ENCODE measurements around the gene PASK. TPM values are rescaled to one million over a fixed set of nuclear protein-coding genes. Genes with fewer than 3 reads are reported as not detected.
"Not testable (repeated sequence)": the region's sequence is repeated elsewhere in the genome, so short reads cannot be mapped to it uniquely, and the experiment has no call there.

Gene PASK
- total RNA-seq, 2 experiments from 2014 or later: 55.5 to 62.0 TPM

DNA sequence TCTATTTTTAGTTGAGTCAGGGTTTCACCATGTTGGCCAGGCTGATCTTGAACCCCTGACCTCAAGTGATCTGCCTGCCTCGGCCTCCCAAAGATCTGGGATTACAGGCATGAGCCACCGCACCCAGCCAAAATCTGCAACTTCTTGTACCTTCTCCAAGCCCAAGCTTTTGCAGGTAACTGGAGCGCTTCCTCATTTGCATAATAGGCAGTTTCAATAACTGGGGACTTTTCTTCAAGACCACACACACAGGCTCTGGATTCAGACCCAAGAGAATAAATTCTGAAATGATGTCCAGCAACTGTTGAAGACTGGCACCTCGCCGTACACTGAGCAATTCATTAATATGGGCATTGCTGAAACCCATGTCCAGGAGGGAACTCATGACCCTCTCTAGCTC lies 50.0 kb downstream of the PASK start:
- Mint-ChIP-seq H3K4me1 (peaks cover 75% of the 10 kb centered on the region), H3K36me3 (ENCODE audit: low read depth) (peaks cover 50% of the 10 kb centered on the region), H3K4me3 (no peak overlapping the region), H3K9me3 (no peaks in the 10 kb centered on the region), H3K27me3 (no peaks in the 10 kb centered on the region), H3K27ac (no peak overlapping the region)
- CTCF ChIA-PET: no interaction called here
- DNase-seq: no peak
- POLR2A ChIA-PET: interaction anchor here (0.6 kb wide), 1 partner anchor 114 kb away, joined by 3 read pairs; no protein-coding TSS in a partner anchor

DNA sequence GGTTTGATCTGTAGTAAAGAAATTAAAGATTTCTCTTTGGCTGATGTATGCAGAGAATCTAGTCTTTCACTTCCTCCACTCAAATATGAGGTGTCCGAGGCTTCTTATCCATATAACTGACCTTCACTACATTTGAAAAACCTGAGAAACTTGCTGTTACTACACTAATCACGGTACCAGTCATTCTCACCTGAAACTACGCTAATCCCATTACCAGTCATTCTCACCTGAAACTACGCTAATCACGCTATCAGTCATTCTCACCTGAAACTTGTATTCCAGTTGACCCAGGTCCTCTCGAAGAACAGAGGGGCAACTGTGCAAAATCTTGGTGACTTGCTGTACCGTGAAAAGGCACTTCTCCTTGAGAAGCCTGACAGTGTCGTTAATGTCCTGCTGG lies 52.3 kb downstream of the PASK start:
- Mint-ChIP-seq H3K27ac (peak overlapping the region; percentile 26), H3K36me3 (ENCODE audit: low read depth) (peaks cover 58% of the 10 kb centered on the region), H3K4me3 (no peak overlapping the region), H3K27me3 (no peaks in the 10 kb centered on the region), H3K4me1 (peaks cover 64% of the 10 kb centered on the region), H3K9me3 (no peaks in the 10 kb centered on the region)
- POLR2A ChIA-PET: no interaction called here
- no peak for DNase-seq
- CTCF ChIA-PET: no interaction called here

DNA sequence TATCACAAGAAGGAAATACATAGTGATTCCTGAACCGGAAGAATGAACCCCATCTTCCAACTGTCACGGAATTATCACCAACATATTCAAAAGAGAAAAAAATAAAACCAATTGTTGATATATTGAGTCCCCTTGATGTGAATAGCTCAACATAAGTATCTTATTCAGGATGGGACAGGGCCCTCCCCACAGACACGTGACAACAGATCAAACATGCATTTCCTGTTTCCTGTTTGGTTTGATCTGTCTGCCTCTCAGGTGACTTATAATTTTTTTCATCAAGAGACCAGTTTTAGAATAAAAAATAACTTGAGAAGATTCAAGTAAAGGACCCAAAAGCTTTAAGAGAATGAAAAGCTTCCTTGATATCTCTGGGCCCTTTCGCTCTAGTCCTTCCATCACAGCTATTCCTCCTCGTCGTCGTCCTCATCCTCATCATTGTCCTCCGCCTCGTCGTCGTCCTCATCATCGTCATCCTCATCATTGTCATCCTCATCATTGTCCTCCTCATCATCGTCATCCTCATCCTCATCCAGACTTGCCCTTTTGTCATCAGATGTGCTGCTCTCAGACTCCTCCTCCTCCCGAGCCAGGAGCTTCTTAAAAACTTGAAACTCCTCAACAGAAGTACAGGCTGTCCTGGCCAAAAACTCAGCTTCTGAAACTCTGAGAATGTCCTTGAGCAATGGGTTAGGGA lies 53.5 kb downstream of the PASK start:
- POLR2A ChIA-PET: no interaction called here
- CTCF ChIA-PET: interaction anchor here (0.5 to 0.8 kb wide), 2 partner anchors 18 to 138 kb away, joined by 3 read pairs; no protein-coding TSS in a partner anchor
- peaks cover 60% of the 10 kb centered on the region for H3K36me3 Mint-ChIP-seq (ENCODE audit: low read depth)

DNA sequence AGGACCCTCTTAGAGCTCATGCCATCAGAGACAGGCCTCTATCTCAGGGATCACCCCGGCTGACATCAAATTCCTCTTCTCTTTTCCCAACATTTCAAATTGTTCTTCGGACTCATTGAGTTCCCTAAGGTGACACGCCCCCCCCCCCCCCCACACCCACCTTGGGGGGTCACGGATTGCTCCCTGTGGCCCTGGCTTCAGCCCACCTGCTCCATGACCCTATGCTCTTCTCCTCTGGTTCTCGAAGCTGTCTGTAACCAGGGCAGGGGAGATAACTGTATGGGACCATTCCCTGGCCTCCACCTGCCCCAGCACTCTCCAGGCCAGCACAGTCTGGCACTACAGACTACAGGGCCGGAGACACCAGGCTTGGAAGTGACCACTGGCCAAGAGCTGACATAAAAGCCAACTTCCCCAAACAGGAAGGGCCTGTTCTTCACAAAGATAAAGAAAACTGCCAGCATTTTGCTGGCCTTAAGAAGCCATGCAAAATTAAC lies 54.3 kb downstream of the PASK start:
- no peak for DNase-seq
- Mint-ChIP-seq H3K4me1 (peaks cover 53% of the 10 kb centered on the region), H3K27ac (peak overlapping the region; percentile 74), H3K9me3 (no peaks in the 10 kb centered on the region), H3K27me3 (no peaks in the 10 kb centered on the region), H3K36me3 (ENCODE audit: low read depth) (peaks cover 58% of the 10 kb centered on the region), H3K4me3 (no peak overlapping the region)
- ChIA-PET POLR2A (no interaction called here), CTCF (no interaction called here)

More for the DNA sequence above, 53.5 kb downstream of the PASK start:
- no peaks in the 10 kb centered on the region for H3K9me3 Mint-ChIP-seq
- peak overlapping the region; percentile 74 for H3K27ac Mint-ChIP-seq
- no peaks in the 10 kb centered on the region for H3K27me3 Mint-ChIP-seq
- DNase-seq: peak; percentile 65
- peak overlapping the region; percentile 18 for H3K4me3 Mint-ChIP-seq
- H3K4me1 Mint-ChIP-seq: peaks cover 58% of the 10 kb centered on the region

DNA sequence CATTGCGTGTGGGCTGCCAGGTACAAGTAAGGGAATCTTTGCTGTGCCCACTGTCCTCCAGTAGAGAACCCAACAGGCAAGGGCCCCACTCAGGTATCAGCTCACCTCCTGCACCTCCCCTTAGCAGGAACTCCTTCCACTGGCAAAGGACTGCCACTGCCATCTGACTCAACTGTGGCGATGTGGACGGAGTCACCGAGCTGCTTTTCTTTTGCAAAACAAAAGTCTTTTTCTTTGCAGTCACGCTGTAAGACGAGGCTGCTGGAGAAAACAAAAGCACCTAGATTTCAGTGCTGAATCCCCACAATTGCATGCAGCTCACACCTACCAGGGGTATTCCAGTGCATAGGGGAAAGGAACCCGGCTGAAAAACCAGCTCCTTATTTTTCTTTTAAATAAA lies 55.1 kb downstream of the PASK start:
- Mint-ChIP-seq H3K27me3 (no peaks in the 10 kb centered on the region), H3K4me3 (no peak overlapping the region), H3K9me3 (no peaks in the 10 kb centered on the region), H3K4me1 (peaks cover 47% of the 10 kb centered on the region), H3K36me3 (ENCODE audit: low read depth) (peaks cover 54% of the 10 kb centered on the region), H3K27ac (no peak overlapping the region)
- DNase-seq: no peak
- ChIA-PET POLR2A (no interaction called here), CTCF (interaction anchor here (1.1 kb wide), 1 partner anchor 13 kb away, joined by 3 read pairs; no protein-coding TSS in a partner anchor)

DNA sequence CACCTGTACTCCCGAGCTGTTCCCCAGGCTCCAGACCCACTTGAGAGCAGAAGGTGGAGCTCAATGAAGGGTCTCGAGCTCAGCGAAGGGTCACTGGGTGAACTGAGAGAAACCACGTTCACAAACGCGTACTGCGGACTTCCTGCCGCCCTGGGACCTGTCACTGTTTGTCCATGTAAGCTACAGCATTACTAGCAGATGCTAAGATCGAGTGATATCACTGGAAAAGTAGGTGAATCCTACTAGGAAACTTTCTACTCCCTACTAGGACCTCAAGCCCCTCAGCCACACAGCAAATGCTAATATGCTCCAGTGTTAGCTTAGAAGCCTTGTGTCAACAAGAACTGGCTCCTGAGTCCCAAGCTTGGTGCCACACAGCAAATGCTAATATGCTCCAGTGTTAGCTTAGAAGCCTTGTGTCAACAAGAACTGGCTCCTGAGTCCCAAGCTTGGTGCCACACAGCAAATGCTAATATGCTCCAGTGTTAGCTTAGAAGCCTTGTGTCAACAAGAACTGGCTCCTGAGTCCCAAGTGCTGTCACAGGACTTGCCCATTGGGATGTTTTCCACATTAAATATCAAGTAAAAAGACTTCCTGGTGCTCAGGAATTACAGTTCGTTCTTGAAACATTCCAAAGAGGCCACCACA lies 56.0 kb downstream of the PASK start:
- POLR2A ChIA-PET, H3K27me3 Mint-ChIP-seq, H3K9me3 Mint-ChIP-seq, H3K4me3 Mint-ChIP-seq, H3K27ac Mint-ChIP-seq, DNase-seq: not testable (repeated sequence)
- peaks cover 44% of the 10 kb centered on the region for H3K4me1 Mint-ChIP-seq
- H3K36me3 Mint-ChIP-seq (ENCODE audit: low read depth): peaks cover 52% of the 10 kb centered on the region
- CTCF ChIA-PET: interaction anchor here (0.7 to 1.1 kb wide), 2 partner anchors 14 to 199 kb away, joined by 3 read pairs; no protein-coding TSS in a partner anchor

DNA sequence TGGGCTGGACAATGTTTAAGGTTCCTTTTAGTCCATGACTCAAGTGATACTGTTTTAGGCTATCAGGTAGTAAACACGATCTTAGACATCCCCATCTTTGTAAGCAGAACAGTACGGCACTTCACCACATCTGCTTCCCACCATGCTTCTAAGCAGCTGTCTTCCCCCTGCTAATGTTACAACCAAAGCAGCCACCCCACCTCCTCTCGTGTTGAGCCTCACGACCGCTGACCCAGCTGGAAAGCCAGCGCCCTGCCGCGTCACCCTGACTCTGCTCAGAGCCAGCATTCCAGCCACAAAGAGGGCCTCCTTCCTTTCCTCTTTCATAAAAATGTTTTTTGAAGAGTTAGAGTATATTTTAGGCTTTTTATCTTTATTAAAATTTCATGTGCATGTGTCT lies 56.6 kb downstream of the PASK start:
- ChIA-PET CTCF (no interaction called here), POLR2A (no interaction called here)
- no peak overlapping the region for H3K4me3 Mint-ChIP-seq
- H3K27ac Mint-ChIP-seq: no peak overlapping the region
- H3K9me3 Mint-ChIP-seq: no peaks in the 10 kb centered on the region
- H3K36me3 Mint-ChIP-seq (ENCODE audit: low read depth): peaks cover 54% of the 10 kb centered on the region
- H3K27me3 Mint-ChIP-seq: no peaks in the 10 kb centered on the region
- H3K4me1 Mint-ChIP-seq: peaks cover 39% of the 10 kb centered on the region
- no peak for DNase-seq

DNA sequence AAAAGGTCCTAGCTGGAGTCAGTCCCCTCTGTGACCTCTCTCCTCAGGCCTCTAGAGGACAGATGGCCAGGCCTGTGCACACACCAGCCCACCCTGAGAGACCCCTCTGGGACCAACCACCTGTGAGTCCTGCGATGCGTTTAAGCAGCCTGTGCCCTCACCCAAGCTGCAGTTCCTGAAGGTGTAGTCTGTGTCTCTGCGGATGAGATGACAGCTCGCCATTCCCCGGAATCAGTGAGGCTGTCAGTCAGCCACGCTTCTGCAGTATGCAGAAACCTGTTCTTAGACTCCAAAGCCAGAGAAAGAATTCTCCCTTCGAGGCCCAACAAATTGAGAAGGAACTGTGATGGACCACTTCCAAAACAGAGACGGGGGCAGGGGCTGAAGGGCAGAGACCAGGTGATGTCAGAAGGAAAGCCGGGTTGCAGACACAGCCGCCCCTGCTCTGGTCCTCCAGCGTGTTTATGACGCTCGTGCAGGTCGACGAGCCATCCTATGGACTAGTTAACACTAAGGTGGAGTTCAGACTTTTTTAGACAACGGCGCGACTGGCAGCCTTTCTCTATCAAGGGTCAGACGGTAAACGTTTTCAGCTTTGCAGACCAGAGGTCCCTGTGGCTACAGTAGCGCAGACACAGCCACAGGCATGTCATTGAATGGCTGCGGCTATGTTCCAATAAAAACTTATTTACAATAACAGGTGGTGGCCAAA lies 57.4 kb downstream of the PASK start:
- CTCF ChIA-PET: interaction anchor here (0.8 kb wide), 1 partner anchor 32 kb away, joined by 3 read pairs; no protein-coding TSS in a partner anchor
- Mint-ChIP-seq H3K27me3 (no peaks in the 10 kb centered on the region), H3K36me3 (ENCODE audit: low read depth) (peaks cover 52% of the 10 kb centered on the region), H3K9me3 (no peaks in the 10 kb centered on the region), H3K4me1 (peaks cover 31% of the 10 kb centered on the region), H3K4me3 (no peak overlapping the region), H3K27ac (no peak overlapping the region)
- POLR2A ChIA-PET: no interaction called here
- no peak for DNase-seq

DNA sequence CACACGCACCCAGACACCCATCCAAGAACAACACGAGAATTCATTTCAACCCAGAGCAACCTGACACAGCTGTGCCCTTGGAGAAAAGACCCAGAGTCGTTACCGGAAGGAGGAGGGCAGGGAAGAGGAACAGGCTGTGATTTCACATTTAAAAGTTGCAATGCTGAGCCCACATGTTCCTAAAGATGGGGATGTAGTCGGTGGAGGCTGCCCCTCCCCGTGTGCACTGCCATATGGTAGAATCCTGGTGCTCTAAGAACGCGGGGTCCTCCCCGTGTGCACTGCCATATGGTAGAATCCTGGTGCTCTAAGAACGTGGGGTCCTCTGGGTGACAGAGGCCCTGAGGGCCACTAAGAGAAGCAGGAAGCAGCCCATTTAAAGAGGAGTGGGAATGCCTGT lies 58.1 kb downstream of the PASK start:
- Mint-ChIP-seq H3K4me3 (no peak overlapping the region), H3K36me3 (ENCODE audit: low read depth) (peaks cover 53% of the 10 kb centered on the region), H3K4me1 (peaks cover 25% of the 10 kb centered on the region), H3K27ac (peak overlapping the region; percentile 76), H3K9me3 (no peaks in the 10 kb centered on the region), H3K27me3 (no peaks in the 10 kb centered on the region)
- POLR2A ChIA-PET: no interaction called here
- DNase-seq: no peak
- CTCF ChIA-PET: no interaction called here

DNA sequence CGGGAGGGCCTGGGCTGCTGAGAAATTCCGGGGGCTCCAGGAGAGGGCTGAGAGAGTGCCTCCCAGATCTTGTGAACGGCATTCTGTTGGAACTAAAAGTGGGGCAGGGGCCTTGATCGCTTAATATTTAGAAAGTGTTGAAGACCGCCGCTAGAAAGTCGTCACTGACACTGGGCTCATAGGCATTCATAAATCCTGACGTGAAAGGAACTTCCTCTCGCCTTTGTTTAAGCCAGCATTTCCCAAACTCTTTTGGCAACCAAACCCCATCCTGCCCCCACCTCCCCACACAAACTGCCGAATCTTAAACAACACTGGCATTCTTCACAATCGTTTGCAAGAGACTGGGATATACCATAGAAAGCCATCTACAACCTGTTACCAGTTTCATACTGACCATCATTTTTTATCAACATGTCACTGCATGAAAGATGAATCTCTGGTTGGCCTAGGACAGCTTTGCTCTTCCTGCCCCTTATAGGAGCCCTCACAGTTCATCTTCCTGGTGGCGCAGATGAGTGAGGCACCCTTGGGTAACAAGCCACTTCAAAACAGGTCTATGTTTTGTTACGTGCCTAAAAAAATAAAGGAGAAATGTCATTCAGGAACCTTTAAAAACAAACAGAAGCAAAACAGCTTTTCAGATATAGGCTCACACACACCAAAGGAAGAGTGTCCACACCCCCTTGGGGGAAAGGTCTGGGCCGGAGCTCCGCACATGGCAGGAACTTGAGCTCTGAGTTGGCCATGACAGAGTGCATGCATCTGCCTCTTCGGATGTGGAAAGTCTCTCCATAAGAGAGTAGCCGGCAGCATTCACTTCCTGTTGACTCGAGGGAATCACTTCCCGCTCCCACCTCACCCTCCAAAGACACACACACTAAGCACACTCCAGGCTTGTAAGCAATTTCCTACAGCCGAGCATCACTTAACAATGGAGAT lies 60.2 kb downstream of the PASK start:
- POLR2A ChIA-PET: no interaction called here
- no peaks in the 10 kb centered on the region for H3K27me3 Mint-ChIP-seq
- peaks cover 43% of the 10 kb centered on the region for H3K36me3 Mint-ChIP-seq (ENCODE audit: low read depth)
- no peak for DNase-seq
- CTCF ChIA-PET: no interaction called here
- H3K27ac Mint-ChIP-seq: no peak overlapping the region
- no peak overlapping the region for H3K4me3 Mint-ChIP-seq
- H3K4me1 Mint-ChIP-seq: peaks cover 8% of the 10 kb centered on the region
- no peaks in the 10 kb centered on the region for H3K9me3 Mint-ChIP-seq

DNA sequence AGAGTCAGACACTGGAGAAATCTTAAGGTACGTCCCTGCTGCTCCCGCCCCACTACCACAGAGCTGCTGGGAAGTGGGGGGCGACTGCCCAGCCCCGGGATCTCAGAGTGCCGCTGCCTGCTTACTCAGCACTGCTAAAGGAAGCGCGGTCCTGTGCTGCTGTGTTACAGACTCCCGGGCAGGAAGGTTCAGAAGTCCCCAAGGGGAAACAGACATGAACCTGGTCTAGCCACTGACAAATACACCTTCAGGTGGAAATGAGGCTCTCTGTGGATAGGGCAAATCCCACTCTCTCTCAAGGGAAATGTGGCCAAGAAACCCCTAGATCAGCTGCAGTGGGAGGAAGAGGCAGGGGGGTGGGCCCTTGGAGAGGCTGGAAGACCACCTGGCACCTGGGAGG lies 60.9 kb downstream of the PASK start:
- Mint-ChIP-seq H3K36me3 (ENCODE audit: low read depth) (peaks cover 38% of the 10 kb centered on the region), H3K27me3 (no peaks in the 10 kb centered on the region), H3K27ac (no peak overlapping the region), H3K4me1 (peaks cover 8% of the 10 kb centered on the region), H3K4me3 (no peak overlapping the region), H3K9me3 (no peaks in the 10 kb centered on the region)
- CTCF ChIA-PET: no interaction called here
- no peak for DNase-seq
- POLR2A ChIA-PET: no interaction called here

DNA sequence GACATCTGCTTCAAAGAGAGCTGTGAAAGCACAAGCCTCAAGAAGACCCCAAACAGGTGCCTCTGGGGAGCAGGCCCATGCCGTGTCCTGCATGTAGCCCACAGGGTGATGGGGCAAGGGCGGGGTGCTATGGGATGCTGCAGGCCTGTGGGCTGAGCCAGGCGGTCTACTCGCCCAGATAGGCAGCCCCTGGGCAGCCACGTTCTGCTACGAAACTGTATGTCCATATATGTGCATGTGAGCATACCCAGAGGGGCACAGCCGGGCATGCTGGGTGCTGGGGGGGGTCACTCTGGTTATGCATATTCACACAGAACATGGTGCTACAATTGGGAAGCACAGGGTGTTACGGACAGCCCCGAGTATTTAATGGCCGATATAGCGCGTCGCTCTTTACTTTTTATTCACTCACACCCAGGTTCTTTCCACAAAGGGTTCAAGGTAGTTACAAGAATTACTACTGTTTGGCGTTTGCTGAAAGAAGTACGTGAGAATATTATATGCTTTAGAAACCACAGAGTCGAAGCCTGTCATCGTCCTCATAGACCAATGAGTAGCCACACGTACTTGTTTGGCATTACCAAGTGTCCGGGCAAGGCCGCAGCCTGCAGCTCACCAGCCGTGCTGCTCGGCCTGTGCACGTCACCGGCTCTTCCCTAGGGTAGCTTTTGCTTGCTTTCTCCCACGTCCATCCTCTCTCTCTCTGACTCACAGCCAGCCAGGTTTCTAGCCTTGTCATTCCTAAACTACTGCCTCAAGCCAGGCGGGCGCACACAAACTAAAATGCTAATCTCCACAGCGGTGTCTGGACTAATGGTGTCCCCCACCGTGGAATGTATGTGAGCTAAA lies 61.6 kb downstream of the PASK start:
- CTCF ChIA-PET: no interaction called here
- peaks cover 8% of the 10 kb centered on the region for H3K4me1 Mint-ChIP-seq
- H3K36me3 Mint-ChIP-seq (ENCODE audit: low read depth): peaks cover 37% of the 10 kb centered on the region
- POLR2A ChIA-PET: no interaction called here
- H3K27me3 Mint-ChIP-seq: no peaks in the 10 kb centered on the region
- H3K4me3 Mint-ChIP-seq: no peak overlapping the region
- no peak for DNase-seq
- no peaks in the 10 kb centered on the region for H3K9me3 Mint-ChIP-seq
- no peak overlapping the region for H3K27ac Mint-ChIP-seq

All from activated CD4-positive, alpha-beta T cell treated with anti-CD3 and anti-CD28 coated beads, Interleukin-2, amount 10 ng/mL, durations not matched to agents 7 days and 5 days (primary cell).